NCI-H1105 treated with DMSO at 0.1 percent for 48 hours (cell line): Measurements from ENCODE around the gene GGCX.
A peak's percentile ranks its signal among the peaks of the same experiment; 100 is the strongest.
"Not testable (repeated sequence)": the region's sequence is repeated elsewhere in the genome, so short reads cannot be mapped to it uniquely, and the experiment has no call there.

Experiments used
- DNase-seq: peaks from one replicate; lab custom pipeline; 2025; lab: John Stamatoyannopoulos, UW

Gene GGCX

DNA sequence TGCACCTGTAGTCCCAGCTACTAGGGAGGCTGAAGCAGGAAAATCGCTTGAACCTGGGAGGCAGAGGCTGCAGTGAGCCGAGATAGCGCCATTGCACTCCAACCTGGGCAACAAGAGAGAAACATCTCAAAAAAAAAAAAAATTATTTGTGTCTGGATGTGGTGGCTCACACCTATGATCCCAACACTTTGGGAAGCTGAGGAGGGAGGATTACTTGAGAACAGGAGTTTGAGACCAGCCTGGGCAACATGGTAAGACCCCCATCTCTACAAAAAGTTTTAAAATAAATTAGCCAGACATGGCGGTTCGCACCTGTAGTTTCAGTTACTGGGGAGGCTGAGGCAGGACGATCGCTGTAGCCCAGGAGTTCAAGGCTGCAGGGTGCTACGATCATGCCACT is 14.4 kb upstream of the GGCX start:
- DNase-seq = no peak

DNA sequence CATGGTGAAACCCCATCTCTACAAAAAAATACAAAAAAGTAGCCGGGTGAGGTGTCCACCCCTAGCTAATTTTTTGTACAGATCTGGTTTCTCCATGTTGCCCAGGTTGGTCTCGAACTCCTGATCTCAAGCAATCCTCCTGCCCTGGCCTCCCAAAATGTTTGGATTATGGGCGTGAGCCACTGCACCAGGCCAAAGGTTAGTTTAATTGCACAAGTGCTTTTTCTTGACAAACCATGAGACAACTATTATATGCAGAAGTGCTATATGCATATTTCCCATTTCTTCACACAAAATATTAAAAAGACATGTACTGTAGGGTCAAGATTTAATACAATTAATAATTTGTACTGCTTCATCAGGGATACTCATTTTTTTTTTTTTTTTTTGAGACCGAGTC is 5.0 kb upstream of the GGCX start:
- DNase-seq = no peak

DNA sequence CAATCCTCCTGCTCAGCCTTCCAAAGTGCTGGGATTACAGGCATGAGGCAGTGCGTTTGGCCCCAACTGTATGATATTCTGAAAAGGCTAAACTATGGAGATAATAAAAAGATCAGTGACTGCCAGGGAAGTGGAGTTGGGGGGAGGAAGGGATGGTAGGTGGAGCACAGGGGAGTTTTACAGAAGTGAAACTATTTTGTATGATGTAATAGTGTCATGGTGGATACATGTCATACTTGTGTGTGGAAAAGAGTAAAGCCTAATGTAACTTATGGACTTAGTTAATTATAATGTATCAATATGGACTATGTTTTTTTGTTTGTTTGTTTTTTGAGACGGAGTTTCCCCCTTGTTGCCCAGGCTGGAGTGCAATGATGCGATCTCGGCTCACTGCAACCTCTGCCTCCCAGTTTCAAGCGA is 2.9 kb upstream of the GGCX start:
- DNase-seq = no peak

DNA sequence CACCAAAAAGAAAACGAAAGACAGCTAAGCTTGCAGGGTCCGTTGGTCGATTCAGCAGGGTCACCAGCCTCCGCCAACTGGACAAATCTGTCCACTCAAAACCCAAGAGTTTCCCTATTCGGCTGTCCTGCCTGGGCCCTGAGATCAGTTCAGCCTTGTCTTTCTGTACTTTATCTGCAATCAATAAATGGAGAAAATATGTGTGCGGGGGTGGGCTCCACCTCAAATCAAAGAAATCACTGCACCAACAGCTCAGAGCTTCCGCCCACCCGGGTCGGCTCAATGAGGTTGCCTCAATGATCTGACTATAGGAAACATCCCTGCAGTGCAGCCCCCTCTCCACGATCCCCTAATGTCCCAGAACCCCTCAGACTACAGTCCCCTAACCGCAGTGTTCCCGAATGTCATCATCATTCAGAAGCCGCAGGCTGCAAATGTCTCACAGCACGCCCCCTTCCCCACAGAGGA is 447 bp downstream of the GGCX start:
- DNase-seq = no peak

DNA sequence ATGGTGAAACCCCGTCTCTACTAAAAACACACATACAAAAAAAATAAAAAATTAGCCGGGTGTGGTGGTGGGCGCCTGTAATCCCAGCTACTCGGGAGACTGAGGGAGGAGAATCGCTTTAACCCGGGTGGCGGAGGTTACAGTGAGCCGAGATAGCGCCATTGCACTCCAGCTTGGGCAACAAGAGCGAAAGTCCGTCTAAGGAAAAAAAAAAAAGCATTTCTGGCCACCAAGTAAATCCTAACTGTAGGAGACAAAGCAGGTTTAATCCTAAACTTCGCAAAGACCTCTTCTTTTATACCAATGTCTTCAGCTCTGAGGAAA is 928 bp downstream of the GGCX start:
- DNase-seq = not testable (repeated sequence)

DNA sequence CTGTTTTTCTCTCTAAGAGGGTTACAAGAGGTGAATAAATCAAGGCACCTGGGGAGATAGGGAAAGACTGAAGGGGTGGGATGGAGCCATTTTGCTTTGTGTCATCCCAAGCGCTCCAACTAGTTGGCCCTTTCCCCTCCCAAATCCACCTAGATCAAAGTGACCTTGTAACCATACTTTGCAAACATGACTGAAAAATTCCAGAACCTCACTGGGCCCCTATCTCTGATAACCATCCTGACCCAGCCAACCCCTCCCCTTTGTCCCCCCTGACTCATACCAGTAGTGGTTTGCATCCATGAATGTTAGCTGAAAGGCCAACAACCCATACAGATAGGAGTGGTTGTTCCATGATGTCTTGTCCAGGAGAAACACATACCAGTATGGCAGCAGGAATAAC is 3.1 kb downstream of the GGCX start:
- no peak for DNase-seq

DNA sequence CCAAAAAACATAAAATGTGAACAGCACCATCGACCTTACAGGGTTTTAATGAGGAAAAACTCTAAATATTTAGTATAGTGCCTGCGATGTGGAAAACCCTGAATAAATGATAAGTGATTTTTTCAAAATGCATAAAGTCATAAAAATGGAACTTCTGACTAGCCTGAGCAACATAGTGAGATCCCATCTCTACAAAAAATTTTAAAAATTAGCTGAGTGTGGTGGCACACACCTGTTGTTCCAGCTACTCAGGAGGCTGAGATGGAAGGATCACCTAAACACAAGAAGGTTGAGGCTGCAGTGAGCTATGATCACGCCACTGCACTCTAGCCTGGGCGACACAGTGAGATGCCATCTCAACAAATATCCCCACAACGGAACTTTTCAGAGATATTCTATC is 4.2 kb downstream of the GGCX start:
- no peak for DNase-seq

DNA sequence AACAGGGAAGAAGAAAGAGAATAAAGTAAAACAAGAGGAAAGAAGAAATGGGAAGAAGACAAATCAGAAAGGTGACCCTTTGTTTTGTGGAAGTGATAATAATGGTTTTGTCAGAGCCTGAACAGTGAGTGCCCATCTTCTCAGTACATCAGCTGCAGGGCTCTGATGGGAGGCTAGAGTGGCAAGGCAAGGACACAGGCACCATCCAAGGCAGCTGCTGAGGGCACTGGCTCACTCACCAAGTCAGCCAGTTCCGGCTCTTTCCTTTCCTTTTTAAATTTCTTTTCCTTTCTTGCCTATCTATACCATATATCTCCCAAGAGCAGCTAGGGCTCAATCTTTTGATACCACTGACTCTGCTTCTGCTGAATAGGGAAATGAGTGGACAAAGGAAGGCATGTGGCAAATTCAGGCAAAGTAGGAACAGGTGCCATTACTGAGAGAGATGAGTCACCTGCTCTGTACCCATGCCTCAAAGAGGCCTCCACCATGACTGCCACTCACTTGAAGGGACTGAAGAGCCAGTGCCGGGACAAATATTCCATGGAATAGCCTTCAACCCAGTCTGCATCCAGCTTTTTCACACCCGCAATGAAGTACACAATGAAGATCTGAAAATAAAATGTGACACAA is 6.2 kb downstream of the GGCX start:
- DNase-seq = no peak

DNA sequence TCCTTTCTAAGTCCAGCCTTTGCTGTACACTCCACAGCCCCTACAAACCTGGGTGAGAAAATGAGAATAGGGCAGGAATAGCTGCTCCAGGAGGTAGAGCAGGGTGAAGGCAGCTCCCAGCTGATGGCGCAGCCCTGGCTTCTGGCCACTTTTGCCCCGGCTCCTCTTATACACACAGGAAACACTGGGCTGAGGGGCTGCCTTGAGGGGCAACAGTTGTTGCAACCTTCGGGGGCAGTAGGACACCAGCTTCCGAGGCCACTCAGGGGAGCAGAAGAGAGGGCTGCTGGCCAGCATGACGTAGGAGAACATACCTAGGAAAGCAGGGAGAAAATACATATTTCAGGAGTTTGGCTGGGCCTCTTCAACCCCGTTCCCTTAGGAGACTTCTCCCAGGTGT is 8.1 kb downstream of the GGCX start:
- no peak for DNase-seq

DNA sequence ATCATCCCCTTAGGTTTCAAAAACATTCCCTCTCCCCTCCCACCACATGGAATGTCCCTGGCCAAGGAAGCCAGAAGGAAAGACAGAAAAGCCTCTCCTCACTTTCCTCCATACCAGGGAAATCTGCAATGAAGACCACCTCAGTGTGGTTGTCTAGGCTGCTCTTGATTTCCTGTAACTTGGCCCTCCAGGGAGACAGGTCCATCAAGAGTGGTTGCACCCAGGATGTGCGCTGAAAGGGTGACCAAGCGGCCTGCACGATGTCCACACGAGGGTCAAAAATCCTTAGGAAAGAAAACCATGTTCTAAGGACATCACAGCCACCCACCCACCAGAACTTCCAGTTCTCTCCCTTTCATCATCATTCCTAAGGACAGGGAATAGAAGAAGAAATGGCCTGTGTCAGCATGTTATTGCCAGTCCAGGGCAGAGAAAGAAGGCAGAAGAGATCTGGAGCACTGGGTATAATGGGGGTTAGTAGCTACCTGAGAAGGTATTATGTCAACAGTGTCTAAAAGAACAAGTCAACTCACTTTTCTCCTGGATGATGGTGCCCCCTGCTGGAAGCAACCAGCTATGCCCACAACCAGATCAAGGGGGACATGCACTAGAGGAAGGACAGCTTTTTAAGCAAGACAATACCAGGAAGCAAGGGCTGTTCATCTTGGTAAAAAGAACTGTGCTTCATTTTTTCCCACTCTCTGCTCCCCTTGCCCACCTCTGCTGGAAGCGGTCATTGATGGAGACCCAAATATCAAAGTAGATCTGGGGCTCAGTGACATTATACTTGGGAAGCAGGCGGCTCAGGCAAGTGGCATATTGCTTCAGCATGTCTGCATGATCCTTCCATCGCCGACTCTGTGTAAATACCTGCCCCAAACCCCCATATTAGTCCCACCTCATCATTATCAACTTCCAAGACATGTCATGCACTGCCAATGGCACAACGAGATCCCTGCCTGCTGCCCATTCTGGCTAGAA is 9.3 kb downstream of the GGCX start:
- DNase-seq = peak; percentile 62

DNA sequence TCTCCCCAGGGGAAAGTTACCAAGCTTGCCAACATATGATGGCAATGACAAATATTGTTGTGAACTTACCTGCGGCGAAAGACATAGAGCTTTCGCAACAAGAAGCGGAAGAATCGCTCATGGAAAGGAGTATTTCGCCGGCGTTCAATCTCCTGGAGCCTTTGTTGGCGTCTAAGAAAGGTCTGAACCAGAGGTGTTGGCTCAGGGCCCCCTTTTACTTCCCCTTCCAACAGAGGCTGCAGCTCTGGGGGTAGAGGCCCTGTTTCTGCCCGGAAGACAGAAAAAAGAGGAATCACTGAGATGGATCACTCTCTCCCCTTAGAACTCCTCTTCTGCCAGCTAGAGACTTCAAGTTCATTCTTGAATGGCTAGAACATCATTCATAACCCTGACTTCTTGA is 10.8 kb downstream of the GGCX start:
- DNase-seq = no peak

DNA sequence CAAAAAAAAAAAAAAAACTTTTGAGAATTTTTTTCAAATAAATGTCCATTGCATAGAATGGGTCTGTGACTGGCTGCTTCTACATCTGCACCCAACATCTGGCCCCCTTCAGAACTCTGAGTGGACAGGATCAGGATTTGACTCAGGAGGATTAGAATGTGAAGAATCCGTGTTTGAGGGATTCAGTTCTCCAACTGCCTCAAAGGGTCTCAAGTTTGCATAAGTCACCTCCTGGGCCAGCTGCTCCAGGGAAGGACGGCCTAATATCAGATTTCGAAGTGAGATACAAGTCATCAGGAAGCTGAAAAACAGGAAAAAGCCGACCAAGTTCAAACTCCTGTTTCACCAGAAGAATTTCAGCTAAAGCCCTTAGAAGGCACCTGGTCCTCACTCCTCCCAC is 11.5 kb downstream of the GGCX start:
- no peak for DNase-seq

DNA sequence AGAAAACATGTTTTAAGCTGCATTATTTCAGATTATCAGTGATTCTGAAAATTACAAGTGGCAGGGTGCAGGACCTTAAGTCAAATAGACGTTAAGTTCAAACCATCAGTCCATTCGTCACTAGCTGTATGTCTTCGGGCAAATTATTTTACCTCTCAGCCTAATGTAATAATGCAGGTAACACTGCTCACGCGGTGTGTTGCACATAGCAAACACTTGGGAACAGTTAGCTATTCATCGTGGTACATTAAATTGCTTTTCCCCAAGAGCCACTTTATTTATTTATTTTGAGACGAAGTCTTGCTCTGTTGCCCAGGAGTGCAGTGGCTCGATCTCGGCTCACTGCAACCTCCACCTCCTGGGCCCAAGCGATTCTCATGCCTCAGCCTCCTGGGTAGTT is 12.2 kb downstream of the GGCX start:
- DNase-seq = no peak

DNA sequence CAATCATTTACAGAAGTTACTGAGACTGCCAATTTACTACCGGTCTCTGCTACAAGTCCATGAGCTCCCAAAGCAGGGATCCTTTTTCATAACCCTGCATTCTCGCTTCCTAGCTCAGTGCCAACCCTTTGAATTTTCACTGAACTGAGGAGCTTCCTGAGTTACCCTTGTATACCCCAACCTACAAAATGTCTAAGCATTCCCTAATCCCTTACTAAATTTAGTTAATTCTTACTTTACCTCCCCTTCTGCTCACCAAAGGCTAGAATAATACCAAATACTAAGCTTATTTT is 12.7 kb downstream of the GGCX start:
- DNase-seq = no peak

DNA sequence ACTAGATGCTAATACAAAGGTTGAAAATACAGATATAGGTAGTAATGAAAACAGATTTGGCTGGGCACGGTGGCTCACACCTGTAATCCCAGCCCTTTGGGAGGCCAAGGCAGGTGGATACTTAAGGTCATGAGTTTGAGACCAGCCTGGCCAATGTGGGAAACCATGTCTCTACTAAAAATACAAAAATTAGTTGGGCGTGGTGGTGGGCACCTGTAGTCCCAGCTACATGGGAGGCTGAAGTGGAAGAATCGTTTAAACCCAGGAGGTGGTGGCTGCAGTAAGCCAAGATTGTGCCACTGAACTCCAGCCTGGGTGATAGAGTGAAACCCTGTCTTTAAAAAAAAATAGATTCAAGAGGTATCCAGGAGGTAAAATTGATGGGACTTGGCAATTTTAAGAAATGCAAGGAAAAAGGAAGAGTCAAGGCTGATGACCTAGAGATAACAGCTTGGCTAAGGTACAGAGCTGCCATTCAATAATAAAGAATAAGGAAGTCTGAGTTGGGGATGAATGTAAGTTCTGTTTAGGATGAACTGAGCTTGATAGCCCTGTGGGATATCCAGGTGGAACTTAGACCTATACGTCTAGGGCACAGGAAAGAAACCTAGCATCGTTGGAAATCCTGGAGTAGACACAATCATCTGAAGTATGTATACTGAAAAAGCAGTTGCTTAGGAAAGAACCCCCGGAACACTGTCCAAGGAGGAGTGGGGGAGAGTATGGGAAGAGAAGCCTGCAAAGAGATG is 13.3 kb downstream of the GGCX start:
- DNase-seq = no peak

DNA sequence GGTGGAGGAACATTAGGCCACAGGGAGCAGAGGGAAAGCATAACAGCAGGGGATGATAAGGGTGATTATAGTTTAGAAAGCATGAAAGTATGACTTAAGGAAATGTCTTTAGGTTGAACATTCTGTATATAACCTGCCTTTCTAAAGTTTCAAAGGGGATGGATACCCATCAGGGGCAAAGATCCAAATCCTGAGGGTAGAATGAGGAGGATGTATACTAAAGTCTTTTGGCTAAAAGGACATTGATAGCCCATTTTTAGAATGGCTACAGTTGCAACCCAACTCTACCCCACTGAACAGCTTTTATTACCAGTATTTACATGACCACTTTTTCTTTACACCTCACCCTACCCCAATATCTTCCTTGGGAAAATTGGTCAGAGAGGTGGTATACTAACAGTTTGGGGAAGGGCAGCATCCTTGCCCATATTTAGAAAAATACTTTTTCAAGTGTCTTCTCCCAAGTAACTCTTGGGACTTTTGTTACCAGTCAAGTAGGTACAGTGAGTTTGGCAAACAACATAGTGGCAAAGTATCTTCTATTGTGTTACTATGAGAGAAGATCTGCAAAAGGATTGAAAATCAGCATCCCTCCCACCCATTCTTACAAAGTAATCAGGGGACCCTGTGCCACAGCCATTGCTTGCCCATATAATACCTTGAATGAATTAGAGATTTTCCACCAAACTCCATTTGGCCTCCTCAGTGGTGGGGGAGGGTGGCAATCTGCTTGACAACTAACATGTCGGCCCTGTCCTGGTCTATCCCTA is 14.0 kb downstream of the GGCX start:
- DNase-seq = no peak

DNA sequence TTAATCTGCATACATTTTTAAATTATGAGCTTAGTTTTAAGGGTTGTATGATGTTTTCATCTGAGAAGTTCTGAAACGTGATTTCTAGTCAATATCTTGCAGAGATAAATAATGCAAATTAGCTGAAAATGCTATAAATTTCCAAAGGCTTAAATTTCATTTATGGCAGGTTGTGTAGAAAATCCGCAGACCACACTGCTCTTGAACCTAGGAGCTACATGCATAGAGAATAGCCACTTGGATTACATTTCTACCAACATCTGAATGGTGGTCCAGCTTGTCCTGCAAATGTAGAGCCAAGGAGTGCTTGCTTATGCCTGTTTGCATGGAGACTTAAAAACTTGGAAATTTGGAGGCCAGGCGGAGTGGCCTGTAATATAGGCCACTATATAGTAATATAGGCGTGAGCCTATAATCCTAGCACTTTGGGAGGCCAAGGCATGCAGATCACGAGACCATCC is 15.5 kb downstream of the GGCX start:
- DNase-seq = no peak

DNA sequence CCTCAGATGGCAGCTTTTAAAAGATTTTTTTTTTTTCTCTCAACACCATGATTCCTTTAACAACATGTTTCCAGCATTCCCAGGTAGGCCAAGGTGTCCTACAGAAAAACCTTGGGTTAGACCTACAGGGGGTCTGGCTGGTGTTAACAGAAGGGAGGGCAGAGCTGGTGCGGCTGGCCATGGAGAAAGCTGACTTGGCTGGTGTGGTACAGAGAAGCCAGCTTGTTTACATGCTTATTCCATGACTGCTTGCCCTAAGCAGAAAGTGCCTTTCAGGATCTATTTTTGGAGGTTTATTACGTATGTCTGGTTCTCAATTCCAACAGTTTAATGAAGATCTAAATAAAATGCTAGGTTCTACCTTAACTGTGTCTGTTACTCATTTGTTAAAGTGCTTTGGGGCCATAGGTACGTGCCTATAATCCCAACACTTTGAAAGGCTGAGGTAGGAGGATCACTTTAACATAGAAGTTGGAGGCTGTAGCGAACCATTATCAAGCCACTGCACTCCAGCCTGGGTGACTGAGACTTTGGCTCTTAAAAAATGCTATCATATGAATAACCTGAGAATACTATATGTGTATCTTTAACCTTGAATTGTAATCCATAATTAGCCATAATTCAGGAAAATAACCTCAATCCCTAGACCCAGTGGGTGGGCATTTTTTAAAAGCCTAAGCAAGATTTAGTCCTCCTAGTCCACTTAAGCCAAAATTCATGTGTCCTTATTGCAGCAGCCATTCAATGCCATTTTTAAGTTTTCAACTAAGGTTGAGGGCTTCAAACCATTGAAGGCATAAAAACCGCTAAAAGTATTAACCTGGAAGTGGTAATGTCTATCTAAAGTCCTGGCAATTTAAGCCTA is 16.1 kb downstream of the GGCX start:
- not testable (repeated sequence) for DNase-seq

DNA sequence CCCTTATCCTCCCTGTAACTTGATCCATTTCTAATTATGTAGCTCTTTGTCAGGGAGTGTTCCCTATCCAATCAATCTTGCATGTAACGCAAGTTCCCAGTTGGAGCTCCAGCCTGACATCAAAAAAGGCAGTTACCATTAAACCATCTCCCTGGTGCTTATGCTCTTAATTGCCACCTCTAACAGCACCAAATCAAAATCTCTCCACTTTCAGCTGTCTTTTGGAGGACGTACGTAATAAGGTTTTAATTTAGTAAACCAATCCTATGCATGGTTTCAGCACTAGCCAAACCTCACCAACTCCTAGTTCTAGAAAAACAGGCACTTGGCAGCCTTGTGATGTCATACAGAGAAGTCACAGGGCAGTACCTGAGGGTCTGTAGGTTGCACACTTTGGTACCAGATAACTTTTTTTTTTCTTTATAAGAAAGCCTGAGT is 17.0 kb downstream of the GGCX start:
- not testable (repeated sequence) for DNase-seq

DNA sequence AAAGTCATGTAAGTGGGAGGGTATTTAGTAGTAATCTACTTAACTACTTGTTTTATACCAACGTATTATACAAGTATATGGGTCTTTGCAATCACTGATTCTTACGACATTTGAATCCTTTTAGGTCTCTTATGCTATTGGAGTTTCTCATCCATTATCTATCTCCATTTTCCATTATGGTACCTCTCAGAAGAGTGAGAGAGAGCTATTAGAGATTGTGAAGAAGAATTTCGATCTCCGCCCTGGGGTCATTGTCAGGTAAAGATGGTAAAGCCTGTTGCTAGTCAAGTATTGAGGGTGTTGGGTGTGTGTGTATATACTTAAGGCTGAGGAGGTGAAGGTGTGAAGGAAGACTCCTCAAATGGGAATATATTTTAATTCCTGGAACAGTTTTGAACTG is 18.5 kb downstream of the GGCX start:
- DNase-seq = no peak
